Measurements from ENCODE around the gene C1QA.
"Not testable (repeated sequence)": the region's sequence is repeated elsewhere in the genome, so short reads cannot be mapped to it uniquely, and the experiment has no call there.

Gene C1QA

GRCh38 chr1:22676151-22676550, 39.7 kb downstream of the C1QA start:
- not testable (repeated sequence) for DNase-seq

DNA sequence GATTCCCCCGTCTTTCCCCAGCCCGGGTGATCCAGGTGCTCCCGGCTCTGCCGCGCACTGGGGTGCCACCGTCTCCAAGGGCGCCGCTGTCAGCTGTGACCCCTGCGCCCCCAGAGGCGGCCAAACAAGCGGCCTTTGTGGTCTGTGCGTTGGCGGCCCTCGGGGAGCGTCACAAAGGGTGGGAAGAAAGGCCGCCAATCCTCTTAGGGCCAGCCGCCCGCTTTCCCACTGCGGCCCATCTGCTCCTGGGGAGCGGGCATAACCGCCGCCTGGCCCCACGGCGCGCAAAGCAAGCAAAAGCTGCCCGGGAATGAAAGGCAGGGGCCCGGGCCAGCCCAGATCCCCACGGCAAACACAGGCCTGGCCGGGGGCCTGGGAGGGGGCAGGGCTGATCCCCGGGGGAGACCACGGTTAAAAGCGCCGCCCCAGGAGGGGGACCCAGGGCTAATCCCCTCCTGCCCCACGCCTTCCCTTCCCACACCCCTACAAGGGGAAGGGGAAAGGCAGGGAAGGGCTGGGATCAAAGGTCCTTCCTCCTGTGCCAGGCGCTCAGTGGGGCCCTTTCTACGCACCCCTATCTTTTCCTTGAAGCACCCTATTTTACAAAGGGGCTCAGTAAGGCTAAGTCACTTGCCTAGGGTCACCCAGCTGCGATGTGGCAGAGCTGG, 40.6 kb downstream of the C1QA start:
- no peak for DNase-seq

DNA sequence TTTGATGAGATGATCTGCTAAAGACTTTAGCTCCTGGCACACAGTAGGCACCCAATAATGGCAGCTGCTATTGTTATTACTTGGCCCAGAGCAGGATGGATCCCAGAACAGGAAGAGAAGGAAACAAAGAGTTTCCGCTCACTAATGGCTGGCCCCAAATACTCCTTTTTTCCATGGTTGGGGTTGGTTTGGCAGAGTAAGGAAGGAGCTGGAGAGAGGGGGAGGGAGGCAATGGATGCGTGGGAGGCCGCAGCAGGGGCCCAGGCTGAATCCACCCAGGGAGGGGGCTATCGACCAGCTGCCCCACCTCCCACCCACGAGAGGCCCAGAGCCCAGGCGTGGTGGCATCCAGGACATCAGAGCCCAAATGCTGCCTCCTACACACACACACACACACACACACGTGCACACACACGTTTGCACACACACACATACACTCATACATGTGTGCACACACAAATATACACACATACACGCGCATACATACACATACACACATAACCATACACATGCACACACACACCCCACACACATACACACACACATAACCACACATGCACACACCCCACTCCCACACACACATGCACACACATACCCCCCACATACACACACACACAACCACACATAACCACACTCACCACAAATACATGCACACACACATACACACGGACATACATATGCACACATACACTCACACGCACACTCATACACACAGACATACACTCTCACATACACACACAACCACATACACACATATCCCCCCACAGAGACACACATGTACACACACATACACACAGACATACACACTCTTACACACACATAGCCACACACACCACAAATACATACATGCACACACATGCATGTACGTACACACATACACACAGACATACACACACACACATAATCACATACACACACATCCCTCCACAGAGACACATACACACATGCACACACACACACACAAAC, 41.8 kb downstream of the C1QA start:
- DNase-seq = no peak

GRCh38 chr1:22680726-22681125, 44.3 kb downstream of the C1QA start:
- no peak for DNase-seq

GRCh38 chr1:22681556-22682276, 45.3 kb downstream of the C1QA start:
- DNase-seq = no peak

DNA sequence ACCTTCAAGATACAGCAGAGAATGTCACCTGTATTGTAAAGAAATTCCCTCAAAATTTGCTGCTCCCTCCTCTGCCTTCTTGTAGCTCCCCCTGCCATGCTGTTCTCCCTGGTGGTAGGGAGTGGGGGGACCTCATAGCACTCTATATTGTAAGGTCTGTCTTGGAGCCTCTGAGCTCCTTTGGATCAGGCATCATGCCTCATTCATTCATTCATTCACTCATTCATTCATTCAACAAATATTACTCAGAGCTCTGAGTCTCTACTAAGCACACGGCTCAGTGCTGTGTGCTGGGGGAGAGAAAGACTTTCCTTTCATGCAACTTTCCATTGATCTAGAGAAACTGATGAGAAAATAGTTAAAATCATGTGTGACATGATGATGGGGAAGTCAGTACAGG, 47.1 kb downstream of the C1QA start:
- no peak for DNase-seq

DNA sequence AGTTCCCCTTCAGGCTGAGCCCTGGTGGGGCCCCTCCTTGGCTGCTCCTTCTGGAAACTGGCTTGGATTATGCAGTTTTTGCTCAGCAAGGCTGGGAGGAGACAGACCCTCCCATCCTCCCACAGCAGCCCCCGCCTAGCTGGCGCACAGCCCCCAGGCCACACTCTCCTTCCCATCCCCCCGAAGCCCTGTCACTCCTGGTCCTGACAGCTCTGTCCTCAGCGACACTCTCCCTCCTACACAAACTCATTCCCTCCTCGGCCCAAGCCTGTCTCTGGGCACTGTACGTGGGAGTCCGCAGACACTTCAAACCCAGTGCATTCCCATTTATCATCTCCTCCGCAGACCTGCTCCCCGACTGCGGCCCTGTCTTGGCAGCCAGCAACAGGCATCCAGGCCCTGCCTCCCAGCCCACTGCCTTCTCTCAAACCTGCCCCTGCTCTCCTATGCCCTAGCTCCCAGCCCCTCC, 49.2 kb downstream of the C1QA start:
- DNase-seq = no peak

DNA sequence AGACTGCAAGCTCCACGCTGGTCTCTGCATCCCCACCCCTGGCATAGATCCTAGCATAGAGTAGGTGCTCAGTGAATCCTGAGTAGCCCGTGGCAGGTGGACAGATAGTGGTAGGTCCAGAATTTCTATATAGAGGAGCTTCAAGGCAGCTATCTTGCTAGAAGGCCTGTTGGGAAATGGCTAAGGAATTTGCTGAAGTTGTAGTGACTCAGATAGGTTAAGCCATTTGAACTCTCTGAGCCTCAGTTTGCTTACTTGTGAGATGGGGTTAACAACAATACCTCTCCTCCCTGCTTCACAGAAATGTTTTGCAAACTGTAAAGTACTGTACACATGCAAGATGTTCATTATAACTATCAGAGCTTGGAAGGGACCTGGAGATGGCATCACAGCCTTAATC, 50.8 kb downstream of the C1QA start:
- DNase-seq = no peak

DNA sequence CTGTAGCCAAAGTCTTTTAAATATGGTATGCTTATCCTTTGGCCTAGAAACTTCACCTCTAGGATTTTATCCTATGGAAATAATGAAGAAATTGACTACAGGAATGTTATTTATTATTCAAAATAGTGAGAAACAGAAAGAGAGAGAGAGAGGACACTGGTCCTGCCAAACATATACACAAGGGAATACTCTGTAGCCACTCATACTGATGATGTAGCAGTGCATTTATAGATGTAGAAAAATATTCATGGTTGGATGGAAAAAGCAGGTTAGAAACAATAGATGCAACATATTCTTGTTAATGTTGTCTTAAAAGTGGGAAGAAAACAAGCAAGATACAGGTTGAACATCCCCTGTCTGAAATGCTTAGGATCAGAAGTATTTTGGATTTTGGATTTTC, 52.0 kb downstream of the C1QA start:
- no peak for DNase-seq

Data from cortex of kidney (tissue), 1 donor.